GM21447 (cell line): ENCODE results near the gene PDSS2.
"Not testable (repeated sequence)": the region's sequence is repeated elsewhere in the genome, so short reads cannot be mapped to it uniquely, and the experiment has no call there.

Experiments
- ATAC-seq: cut with Tn5 transposase; IDR thresholded peaks from one replicate; pipeline ENCODE4 v1.9.1; 2021; ENCODE audit not compliant: unreplicated experiment

Gene PDSS2

GRCh38 chr6:107329063-107329860 is 130.1 kb downstream of the PDSS2 start:
- no peak for ATAC-seq

- ATAC-seq = no peak
Observed at GRCh38 chr6:107328081-107328480, 131.3 kb downstream of the PDSS2 start.

GRCh38 chr6:107323133-107323785 is 136.1 kb downstream of the PDSS2 start:
- no peak for ATAC-seq

- ATAC-seq = no peak
Observed at GRCh38 chr6:107321793-107322192, 137.6 kb downstream of the PDSS2 start.

- no peak for ATAC-seq
Observed at GRCh38 chr6:107319906-107320530, 139.3 kb downstream of the PDSS2 start.

GRCh38 chr6:107318100-107318736 is 141.1 kb downstream of the PDSS2 start:
- ATAC-seq = peak; percentile 95

GRCh38 chr6:107315114-107315513 is 144.2 kb downstream of the PDSS2 start:
- ATAC-seq = no peak

- ATAC-seq = no peak
Observed at GRCh38 chr6:107314531-107314939, 144.8 kb downstream of the PDSS2 start.

GRCh38 chr6:107313776-107314175 is 145.6 kb downstream of the PDSS2 start:
- ATAC-seq = no peak

GRCh38 chr6:107310362-107310761 is 149.0 kb downstream of the PDSS2 start:
- no peak for ATAC-seq

GRCh38 chr6:107308677-107309076 is 150.7 kb downstream of the PDSS2 start:
- no peak for ATAC-seq

GRCh38 chr6:107305994-107306393 is 153.4 kb downstream of the PDSS2 start:
- not testable (repeated sequence) for ATAC-seq

- ATAC-seq = no peak
Observed at GRCh38 chr6:107305391-107305790, 154.0 kb downstream of the PDSS2 start.

- ATAC-seq = no peak
Observed at GRCh38 chr6:107304421-107305025, 154.8 kb downstream of the PDSS2 start.

GRCh38 chr6:107293350-107293749 is 166.0 kb downstream of the PDSS2 start:
- no peak for ATAC-seq

GRCh38 chr6:107292715-107293271 is 166.6 kb downstream of the PDSS2 start:
- ATAC-seq = no peak

- no peak for ATAC-seq
Observed at GRCh38 chr6:107290491-107290890, 168.9 kb downstream of the PDSS2 start.

GRCh38 chr6:107289258-107289657 is 170.1 kb downstream of the PDSS2 start:
- not testable (repeated sequence) for ATAC-seq

GRCh38 chr6:107285683-107286082 is 173.7 kb downstream of the PDSS2 start:
- not testable (repeated sequence) for ATAC-seq

GRCh38 chr6:107284805-107285204 is 174.6 kb downstream of the PDSS2 start:
- ATAC-seq = no peak

- ATAC-seq = no peak
Observed at GRCh38 chr6:107280791-107281190, 178.6 kb downstream of the PDSS2 start.
